Suprapubic skin (tissue), 4 donors: Measurements from ENCODE around the gene CTXN1.

ENCODE experiments used
- CTCF ChIP-seq, 2 donors: fragments of 200-600 bp in 1 of 2; fragments of 450-650 bp in 1 of 2; sonication (generic) in 1 of 2; IDR thresholded peaks; one replicate each; pipeline ENCODE4 v1.5.1; 2016 to 2019; ENCODE audit warnings: antibody characterized with exemption in 2 of 2, mild to moderate bottlenecking in 1 of 2, moderate library complexity in 1 of 2
- EP300 ChIP-seq: sonication (generic); formaldehyde crosslinking; IDR thresholded peaks from one replicate; pipeline ENCODE4 v1.6.1; 2017; ENCODE audit warnings: antibody characterized with exemption
- POLR2A ChIP-seq, 2 donors: fragments of 450-650 bp; IDR thresholded peaks; one replicate each; pipeline ENCODE4 v1.6.1; 2017; ENCODE audit warnings: antibody characterized with exemption in 2 of 2, mild to moderate bottlenecking in 2 of 2, moderate library complexity in 2 of 2
- POLR2AphosphoS5 ChIP-seq, 3 donors: sonication (generic); formaldehyde crosslinking; IDR thresholded peaks; one replicate each; pipeline ENCODE4 v1.6.1; 2017; ENCODE audit warnings: antibody characterized with exemption in 3 of 3

DNA sequence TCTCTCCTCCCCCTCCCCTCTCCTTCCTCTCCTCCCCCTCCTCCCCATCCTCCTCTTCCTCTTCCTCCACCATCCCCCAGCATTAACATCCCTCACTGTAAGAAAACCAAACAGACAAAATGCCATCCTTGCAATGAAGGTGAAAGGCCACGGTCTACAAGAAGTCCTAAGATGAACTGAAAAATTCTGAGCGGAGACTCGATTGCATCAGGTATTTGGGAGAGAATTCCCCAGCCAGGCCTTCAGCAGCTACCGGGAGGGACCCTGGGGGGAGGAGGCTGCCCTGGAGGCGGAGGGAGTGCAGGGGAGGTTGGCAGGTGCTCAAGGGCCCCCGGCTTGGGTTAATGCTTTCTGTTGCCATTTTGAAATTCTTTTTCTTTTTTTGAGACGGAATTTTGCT is 27.6 kb upstream of the CTXN1 start:
- TF ChIP-seq POLR2A (IDR thresholded peaks at IDR 0.05) (no peak), CTCF (IDR thresholded peaks at IDR 0.05) (no peak), EP300 (no peak), POLR2AphosphoS5 (IDR thresholded peaks at IDR 0.05) (no peak)
